ENCODE data around the gene CTU1.

- TF ChIP-seq CTCF (conservative IDR thresholded peaks at IDR 0.05) (no peak), ZFX (IDR thresholded peaks at IDR 0.05) (no peak)
Measured at GRCh38 chr19:51093510-51094345, 14.5 kb downstream of the CTU1 start.
